HG03575 (cell line): ENCODE data around the gene CCDC170.

ENCODE experiments used
- ATAC-seq: cut with Tn5 transposase; IDR thresholded peaks from one replicate; pipeline ENCODE4 v1.9.1; 2021; ENCODE audit not compliant: unreplicated experiment, insufficient number of reproducible peaks, low FRiP score; ENCODE audit errors: extremely low read depth

Gene CCDC170

GRCh38 chr6:151670116-151670515 lies 176.3 kb downstream of the CCDC170 start:
- no peak for ATAC-seq
